IPS-18a (cell line): ENCODE data around the gene CCDC121.

Experiments
- H3K27ac ChIP-seq: one replicate; pipeline ENCODE4 v1.5.1; 2013; ENCODE audit warnings: low read length
- H3K27me3 ChIP-seq: one replicate; pipeline ENCODE4 v1.6.1; 2013; ENCODE audit warnings: mild to moderate bottlenecking, low read length; ENCODE audit not compliant: control insufficient read depth, insufficient read depth
- H3K36me3 ChIP-seq: one replicate; pipeline ENCODE4 v1.6.1; 2013; ENCODE audit warnings: low read depth, low read length; ENCODE audit not compliant: control insufficient read depth
- H3K4me1 ChIP-seq: one replicate; pipeline ENCODE4 v1.6.1; 2013; ENCODE audit warnings: low read depth, low read length; ENCODE audit not compliant: control insufficient read depth
- H3K4me3 ChIP-seq: one replicate; pipeline ENCODE4 v1.5.1; 2013; ENCODE audit warnings: low read length
- H3K9ac ChIP-seq: one replicate; pipeline ENCODE4 v1.6.1; 2013; ENCODE audit warnings: mild to moderate bottlenecking, low read length, moderate library complexity
- H3K9me3 ChIP-seq: one replicate; pipeline ENCODE4 v1.6.1; 2013; ENCODE audit warnings: low read depth, low read length; ENCODE audit not compliant: control insufficient read depth

The CCDC121 gene, protein sequence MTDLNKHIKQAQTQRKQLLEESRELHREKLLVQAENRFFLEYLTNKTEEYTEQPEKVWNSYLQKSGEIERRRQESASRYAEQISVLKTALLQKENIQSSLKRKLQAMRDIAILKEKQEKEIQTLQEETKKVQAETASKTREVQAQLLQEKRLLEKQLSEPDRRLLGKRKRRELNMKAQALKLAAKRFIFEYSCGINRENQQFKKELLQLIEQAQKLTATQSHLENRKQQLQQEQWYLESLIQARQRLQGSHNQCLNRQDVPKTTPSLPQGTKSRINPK

DNA sequence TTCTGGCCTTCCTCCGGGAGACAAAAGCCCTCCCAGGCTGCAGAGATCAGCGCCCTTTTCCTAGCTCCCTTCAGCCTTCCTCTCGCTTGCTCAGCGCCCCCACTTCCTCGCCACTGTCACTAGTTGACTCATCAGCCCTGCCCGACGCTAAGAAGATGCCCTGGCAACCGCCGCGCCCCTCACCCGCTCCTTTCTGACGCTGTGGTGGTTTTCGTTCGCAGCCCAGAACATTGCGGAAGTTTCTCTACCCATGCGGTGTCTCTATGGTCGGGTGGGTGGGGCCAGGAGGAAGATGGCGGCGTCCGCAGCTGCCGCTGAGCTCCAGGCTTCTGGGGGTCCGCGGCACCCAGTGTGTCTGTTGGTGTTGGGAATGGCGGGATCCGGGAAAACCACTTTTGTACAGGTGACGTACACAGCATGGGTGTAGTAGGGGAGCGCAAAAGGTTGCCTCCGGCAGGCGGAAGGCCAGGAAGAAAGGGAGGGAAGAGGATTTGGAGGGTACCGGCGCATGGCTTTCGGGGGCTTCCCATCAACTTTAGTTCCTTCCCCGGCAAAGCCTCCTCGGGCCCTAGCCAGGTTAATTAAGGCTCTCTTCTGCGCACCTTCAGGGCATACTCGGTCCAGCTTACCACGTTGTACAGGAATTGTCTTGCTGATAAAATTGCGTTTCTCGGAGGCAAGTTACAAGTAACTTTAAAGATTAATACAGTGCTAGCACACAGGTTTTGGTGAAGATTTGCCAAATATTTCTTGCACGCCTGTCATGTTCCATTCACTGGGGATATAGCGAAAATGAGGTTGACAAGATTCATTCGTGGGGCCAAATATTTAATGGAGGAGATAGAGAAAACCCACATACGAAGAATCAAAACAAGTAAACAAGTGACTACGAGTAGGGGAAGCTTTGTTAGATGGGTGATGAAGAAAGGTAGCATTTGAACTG lies at the start of gene CCDC121, which contains the start of gene GPN1:
CCDC121 (minus strand) TSS at position 246 of the 943 bp plus-strand sequence. CDS start 1,213 bp downstream, outside the sequence.
GPN1 (plus strand) TSS at position 284 of the 943 bp plus-strand sequence; CDS start at position 293, 9 bp downstream.
- H3K4me3 ChIP-seq, result peak within 1 kb of the TSS; percentile 84

DNA sequence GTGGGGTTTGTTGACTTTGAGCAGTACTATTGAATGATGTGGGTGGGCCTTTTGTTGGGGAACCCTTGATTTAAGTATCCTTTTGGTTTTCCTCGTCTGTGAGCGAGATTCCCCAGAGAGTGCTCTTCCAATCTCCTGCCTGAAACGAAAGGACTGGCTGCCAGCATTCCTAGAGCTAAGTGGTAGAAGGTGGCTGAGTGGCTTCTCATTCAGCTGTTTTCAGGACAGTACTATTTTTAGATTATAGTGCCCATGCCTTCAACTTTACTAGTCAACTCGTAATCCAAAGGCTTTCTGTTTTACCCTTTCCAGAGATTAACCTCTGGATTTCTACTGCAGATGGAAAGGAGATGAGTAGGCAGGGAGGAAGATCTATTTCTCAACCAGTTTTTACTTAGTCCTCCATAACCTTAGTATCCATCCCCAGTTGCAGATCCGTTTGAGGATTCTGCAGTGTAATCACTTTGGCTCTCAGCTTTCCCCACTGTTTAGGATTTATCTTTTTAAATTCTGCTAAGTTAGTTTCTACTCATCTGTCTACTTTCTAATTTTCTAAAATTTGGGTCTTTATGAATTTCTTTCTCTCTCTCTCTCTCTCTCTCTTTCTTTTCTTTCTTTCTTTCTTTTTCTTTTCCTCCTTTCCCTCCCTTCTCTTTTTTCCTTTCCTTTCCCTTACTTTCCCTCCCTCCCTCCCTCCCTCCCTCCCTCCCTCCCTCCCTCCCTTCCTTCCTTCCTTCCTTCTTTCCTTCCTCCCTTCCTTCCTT lies 44.1 kb upstream of the CCDC121 start:
- Histone ChIP-seq H3K27ac (no peak overlapping the region), H3K4me3 (no peak overlapping the region), H3K9me3 (no peaks in the 10 kb centered on the region), H3K27me3 (no peaks in the 10 kb centered on the region), H3K4me1 (no peaks in the 10 kb centered on the region), H3K9ac (no peak overlapping the region), H3K36me3 (peaks cover 52% of the 10 kb centered on the region)

More for the DNA sequence above, at the start of gene CCDC121, which contains the start of gene GPN1:
- Histone ChIP-seq H3K9ac (peak within 1 kb of the TSS; percentile 93), H3K36me3 (peaks cover 27% of the 10 kb centered on the region), H3K27ac (peak within 1 kb of the TSS; percentile 69), H3K9me3 (no peaks in the 10 kb centered on the region), H3K4me1 (peaks cover 4% of the 10 kb centered on the region), H3K27me3 (no peaks in the 10 kb centered on the region)

DNA sequence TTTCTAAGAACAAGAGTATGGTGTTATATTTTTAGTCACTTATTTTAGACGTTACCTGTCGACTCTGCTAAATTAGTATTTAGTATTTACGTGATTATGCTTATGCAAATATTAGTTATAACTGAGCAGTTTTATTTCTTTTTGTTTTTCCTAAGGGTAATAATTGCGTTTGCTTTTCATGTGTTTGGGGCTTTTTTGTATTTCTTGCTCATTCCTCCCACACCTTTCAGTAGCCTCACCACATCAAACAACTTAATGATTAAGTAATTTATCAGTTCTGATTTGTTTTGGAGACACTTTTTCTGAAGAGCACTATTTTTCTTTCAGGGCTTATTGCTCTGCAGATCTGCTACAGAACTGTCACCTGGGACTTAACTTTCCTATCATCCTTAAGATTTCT lies 42.4 kb upstream of the CCDC121 start:
- Histone ChIP-seq H3K27ac (no peak overlapping the region), H3K9me3 (no peaks in the 10 kb centered on the region), H3K27me3 (no peaks in the 10 kb centered on the region), H3K36me3 (peaks cover 48% of the 10 kb centered on the region), H3K4me3 (no peak overlapping the region), H3K9ac (no peak overlapping the region), H3K4me1 (no peaks in the 10 kb centered on the region)

DNA sequence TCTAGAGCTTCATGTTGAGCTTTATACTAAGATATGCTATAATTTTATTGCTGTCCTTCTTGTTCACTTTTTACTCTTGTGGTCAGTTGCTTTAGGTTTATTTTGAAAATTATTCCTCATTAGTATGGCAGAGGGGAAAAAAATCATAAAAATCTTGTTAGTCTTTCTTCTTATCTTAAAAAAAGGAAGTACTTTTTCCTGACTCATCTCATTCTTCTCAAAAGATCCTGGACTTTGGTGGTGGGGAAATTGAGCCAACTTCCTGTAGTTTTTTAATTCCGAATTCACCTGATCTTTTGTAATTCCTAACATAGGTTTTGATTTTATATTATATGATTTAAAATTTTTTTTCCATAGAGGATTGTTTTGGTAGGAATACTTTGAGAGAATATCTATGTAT lies 38.6 kb upstream of the CCDC121 start:
- Histone ChIP-seq H3K4me1 (peaks cover 3% of the 10 kb centered on the region), H3K4me3 (no peak overlapping the region), H3K9me3 (no peaks in the 10 kb centered on the region), H3K27ac (no peak overlapping the region), H3K36me3 (peaks cover 30% of the 10 kb centered on the region), H3K27me3 (no peaks in the 10 kb centered on the region), H3K9ac (no peak overlapping the region)

DNA sequence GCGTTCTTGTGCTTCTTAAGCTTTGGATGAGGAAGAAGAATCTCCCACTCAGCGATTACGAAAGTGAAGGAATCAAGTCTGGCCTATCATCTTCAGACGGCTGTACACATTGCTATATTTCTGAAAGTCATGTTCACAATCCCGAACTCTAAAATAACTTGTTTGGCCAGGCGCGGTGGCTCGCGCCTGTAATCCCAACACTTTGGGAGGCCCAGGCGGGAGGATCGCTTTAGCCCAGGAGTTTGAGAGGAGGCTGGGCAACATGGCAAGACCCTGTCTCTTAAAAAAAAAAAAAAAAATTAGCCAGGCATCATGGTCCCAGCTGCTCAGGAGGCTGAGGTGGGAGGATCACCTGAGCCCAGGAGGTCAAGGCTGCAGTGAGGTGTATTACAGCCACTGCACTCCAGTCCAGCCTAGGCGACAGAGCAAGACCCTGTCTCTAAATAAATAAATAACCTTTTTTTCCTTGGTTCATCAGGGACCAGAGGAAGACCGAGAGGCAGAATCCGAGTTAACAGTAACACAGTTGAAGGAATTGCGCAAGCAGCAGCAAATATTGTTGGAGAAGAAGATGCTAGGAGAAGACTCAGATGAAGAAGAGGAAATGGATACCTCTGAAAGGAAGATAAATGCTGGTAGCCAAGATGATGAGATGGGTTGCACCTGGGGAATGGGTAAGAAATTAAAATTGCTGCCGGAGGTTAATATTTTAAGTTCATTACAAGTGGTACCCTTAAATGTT lies 36.0 kb upstream of the CCDC121 start:
- Histone ChIP-seq H3K36me3 (peaks cover 38% of the 10 kb centered on the region), H3K27me3 (no peaks in the 10 kb centered on the region), H3K4me1 (peaks cover 3% of the 10 kb centered on the region), H3K4me3 (peak overlapping the region; percentile 69), H3K27ac (no peak overlapping the region), H3K9me3 (no peaks in the 10 kb centered on the region), H3K9ac (peak overlapping the region; percentile 56)

DNA sequence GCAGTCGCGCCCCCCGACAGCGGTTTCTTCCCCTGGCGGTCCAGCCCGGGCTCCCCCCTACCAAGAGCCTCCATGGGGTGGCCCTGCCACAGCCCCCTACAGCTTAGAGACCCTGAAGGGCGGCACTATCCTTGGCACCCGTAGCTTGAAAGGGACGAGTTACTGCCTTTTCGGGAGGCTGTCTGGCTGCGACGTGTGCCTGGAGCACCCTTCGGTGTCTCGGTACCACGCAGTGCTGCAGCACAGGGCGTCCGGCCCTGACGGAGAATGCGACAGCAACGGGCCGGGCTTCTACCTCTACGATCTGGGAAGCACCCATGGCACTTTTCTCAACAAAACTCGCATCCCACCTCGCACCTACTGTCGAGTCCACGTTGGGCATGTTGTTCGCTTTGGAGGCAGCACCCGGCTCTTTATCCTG lies 35.4 kb upstream of the CCDC121 start:
- Histone ChIP-seq H3K9me3 (no peaks in the 10 kb centered on the region), H3K4me3 (peak overlapping the region; percentile 69), H3K27me3 (no peaks in the 10 kb centered on the region), H3K9ac (peak overlapping the region; percentile 56), H3K36me3 (peaks cover 36% of the 10 kb centered on the region), H3K4me1 (peaks cover 3% of the 10 kb centered on the region), H3K27ac (no peak overlapping the region)

DNA sequence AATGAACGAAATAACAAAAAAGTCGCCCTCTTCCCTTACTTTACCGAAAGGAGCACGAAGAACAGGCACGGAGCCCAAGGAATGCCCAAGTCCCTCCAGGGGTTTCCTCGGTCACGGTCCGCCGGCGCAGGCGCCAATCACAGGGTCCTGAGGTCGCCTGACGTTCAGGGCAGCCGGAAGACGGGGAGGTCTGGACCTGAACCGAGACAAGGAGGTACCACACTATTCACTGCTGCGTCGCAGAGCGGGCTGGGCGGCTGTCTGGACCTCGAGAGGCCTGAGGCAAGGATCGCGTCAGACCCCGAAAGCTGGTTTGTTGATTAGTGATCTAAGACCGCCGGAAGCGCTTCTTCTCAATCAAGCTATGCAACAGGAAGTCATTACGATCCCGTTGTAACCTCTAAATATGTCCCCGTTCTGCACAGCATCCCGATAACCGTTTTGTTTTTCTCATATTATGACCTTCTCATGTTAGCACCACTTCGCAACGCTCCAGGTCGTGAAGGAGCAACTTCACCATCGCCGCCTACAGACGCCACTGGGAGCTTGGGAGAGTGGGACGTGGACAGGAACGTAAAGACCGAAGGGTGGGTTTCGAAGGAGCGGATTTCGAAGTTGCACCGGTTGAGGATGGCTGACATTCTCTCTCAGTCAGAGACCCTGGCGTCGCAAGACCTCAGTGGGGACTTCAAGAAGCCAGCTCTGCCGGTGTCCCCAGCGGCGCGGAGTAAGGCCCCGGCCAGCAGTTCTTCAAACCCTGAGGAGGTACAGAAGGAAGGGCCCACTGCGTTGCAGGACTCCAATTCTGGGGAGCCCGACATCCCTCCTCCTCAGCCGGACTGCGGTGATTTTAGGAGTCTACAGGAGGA lies 34.7 kb upstream of the CCDC121 start, which contains the start of the genes SLC4A1AP and SUPT7L:
SLC4A1AP (plus strand) TSS at position 605 of the 869 bp plus-strand sequence; CDS start at position 631, 26 bp downstream.
SUPT7L (minus strand) TSS at position 330 of the 869 bp plus-strand sequence. CDS start 1,422 bp downstream, outside the sequence.
- peaks cover 30% of the 10 kb centered on the region for H3K36me3 ChIP-seq
- peak within 1 kb of the TSS; percentile 81 for H3K27ac ChIP-seq
- peak within 1 kb of the TSS; percentile 56 for H3K9ac ChIP-seq
- H3K9me3 ChIP-seq, result no peaks in the 10 kb centered on the region
- H3K4me1 ChIP-seq, result peaks cover 3% of the 10 kb centered on the region
- no peaks in the 10 kb centered on the region for H3K27me3 ChIP-seq
- peak within 1 kb of the TSS; percentile 69 for H3K4me3 ChIP-seq

DNA sequence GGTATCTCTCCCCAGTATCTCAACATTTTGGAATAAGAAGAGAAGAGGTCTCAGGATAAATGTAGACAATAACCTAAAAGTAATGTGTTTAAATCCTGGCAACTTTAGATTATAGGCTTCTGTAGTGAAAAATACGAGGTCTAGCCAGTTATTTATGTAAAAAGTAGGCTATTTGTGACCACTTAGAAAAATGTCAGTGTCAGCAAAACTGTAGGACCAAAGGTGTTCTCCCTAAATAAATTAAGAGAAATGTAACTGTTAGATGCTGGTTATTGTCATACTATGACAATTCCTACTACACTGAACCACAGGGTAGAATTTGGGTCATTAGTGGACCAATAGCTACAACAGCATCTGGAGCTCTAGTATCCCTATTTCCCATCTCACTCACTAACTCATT lies 32.6 kb upstream of the CCDC121 start:
- Histone ChIP-seq H3K27ac (no peak overlapping the region), H3K4me1 (peaks cover 3% of the 10 kb centered on the region), H3K9me3 (no peaks in the 10 kb centered on the region), H3K36me3 (peaks cover 28% of the 10 kb centered on the region), H3K27me3 (no peaks in the 10 kb centered on the region), H3K4me3 (no peak overlapping the region), H3K9ac (no peak overlapping the region)

DNA sequence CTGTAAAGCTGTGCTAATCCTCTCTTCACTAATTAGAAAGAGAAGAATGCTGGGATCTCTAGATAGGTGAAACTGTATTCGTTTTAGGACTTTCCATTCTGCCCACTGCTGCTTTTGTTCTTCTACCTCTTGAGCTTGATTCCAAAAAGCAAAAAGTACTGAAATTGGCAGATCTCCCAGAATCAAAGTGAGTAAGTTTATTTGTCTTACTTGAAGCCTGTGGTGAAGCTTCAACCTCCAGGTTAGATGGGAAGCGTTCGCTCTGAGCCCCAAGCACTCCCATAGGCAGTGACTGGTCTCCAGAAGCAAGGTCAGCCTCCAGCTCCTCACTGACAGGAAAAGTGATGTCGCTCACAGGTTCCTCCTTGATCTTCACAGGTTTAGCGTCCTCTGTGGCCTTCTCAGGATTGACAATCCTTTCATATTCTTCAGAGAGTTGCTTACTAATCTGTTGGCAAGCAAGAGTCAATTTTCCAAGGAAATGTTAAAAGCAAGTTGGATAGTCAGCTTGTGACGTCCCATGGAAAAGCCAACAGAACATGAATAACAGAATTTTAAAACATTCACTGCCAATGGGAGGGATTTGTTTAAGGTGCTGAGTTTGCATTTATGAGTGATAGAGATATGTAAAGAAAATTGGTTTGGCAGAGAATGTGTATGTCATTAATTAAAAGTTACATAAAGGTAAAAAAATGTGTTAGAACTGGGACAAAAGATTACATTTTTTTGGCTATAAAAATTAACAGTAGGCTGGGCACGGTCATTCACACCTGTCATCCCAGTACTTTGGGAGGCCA lies 26.5 kb upstream of the CCDC121 start:
- H3K9ac ChIP-seq, result no peak overlapping the region
- H3K27ac ChIP-seq, result no peak overlapping the region
- H3K4me1 ChIP-seq, result no peaks in the 10 kb centered on the region
- H3K9me3 ChIP-seq, result no peaks in the 10 kb centered on the region
- H3K4me3 ChIP-seq, result no peak overlapping the region
- H3K27me3 ChIP-seq, result no peaks in the 10 kb centered on the region
- peaks cover 61% of the 10 kb centered on the region for H3K36me3 ChIP-seq
